Measurements from ENCODE around the gene DEXI.
"Not testable (repeated sequence)": the region's sequence is repeated elsewhere in the genome, so short reads cannot be mapped to it uniquely, and the experiment has no call there.

The DEXI gene

GRCh38 chr16:10978124-10978523 lies 35.9 kb upstream of the DEXI start:
- peaks cover 16% of the 10 kb centered on the region for H3K4me1 Mint-ChIP-seq
- H3K36me3 Mint-ChIP-seq = peaks cover 15% of the 10 kb centered on the region
- no peaks in the 10 kb centered on the region for H3K27me3 Mint-ChIP-seq
- DNase-seq (ENCODE audit: low spot score in 2 of 2) = no peak
- H3K27ac Mint-ChIP-seq = no peak overlapping the region
- H3K9me3 Mint-ChIP-seq = no peaks in the 10 kb centered on the region
- H3K4me3 Mint-ChIP-seq = no peak overlapping the region
- ATAC-seq (ENCODE audit: low read depth) = no peak

DNA sequence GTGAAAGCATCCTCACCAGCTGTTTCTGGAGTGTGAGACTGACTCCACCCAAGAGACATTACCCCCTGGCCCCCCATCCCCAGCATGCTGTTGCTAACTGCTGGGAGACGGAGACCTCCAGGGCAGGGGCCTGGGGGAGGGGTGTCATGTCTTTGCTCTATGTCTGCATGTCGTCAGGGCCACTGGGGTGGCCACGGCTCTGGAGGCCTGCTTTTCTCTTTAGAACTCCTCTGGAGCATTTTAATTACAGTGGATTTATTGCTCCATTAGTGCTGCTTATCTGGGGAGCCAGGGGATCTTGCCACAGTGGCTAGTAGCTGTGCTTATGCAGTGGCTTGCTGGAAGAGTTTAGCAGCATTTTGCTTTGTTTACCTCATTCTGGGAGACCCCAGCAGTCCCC lies 34.4 kb upstream of the DEXI start:
- Mint-ChIP-seq H3K4me1 (peaks cover 5% of the 10 kb centered on the region), H3K27me3 (no peaks in the 10 kb centered on the region), H3K9me3 (no peaks in the 10 kb centered on the region), H3K27ac (no peak overlapping the region), H3K36me3 (peaks cover 23% of the 10 kb centered on the region), H3K4me3 (no peak overlapping the region)
- ATAC-seq (ENCODE audit: low read depth) (no peak), DNase-seq (ENCODE audit: low spot score in 2 of 2) (no peak)

DNA sequence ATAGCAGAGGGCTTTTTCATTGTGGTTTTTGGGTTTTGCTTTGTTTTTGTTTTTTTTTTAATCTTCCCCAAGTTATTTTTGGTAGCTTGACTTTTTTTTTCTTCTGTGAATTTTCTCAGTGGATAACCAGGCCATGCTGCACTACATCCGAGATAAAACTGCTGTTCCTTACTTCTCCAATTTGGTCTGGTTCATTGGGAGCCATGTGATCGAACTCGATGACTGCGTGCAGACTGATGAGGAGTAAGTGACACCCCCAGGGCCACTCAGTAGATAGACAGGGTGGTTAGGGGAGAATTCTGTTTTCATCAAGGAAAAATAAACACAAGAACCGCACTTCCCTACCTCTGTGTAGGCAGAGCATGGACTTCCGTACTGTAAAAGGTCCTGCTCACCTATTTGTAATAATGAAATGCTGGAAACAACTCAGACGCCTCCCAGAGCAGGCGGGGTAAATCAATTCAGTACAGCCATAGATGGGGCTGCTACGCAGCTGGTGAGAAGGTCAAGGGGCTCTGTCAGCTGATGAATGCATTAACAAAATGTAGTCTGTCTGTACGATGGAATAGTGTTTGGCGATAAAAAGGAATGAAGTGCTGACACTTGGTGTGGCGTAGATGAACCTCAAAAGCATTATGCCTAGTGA lies 30.7 kb upstream of the DEXI start:
- no peak for ATAC-seq (ENCODE audit: low read depth)
- H3K9me3 Mint-ChIP-seq = no peaks in the 10 kb centered on the region
- H3K4me3 Mint-ChIP-seq = no peak overlapping the region

GRCh38 chr16:10972108-10972818 lies 30.0 kb upstream of the DEXI start:
- Mint-ChIP-seq H3K4me1 (peaks cover 2% of the 10 kb centered on the region), H3K27me3 (no peaks in the 10 kb centered on the region), H3K36me3 (peaks cover 28% of the 10 kb centered on the region), H3K27ac (no peak overlapping the region), H3K4me3 (no peak overlapping the region), H3K9me3 (no peaks in the 10 kb centered on the region)
- ATAC-seq (ENCODE audit: low read depth) = no peak
- no peak for DNase-seq (ENCODE audit: low spot score in 2 of 2)

More for the DNA sequence above, 30.7 kb upstream of the DEXI start:
- no peaks in the 10 kb centered on the region for H3K27me3 Mint-ChIP-seq
- peaks cover 2% of the 10 kb centered on the region for H3K4me1 Mint-ChIP-seq
- no peak for DNase-seq (ENCODE audit: low spot score in 2 of 2)
- no peak overlapping the region for H3K27ac Mint-ChIP-seq
- peaks cover 33% of the 10 kb centered on the region for H3K36me3 Mint-ChIP-seq

GRCh38 chr16:10971560-10971961 lies 29.3 kb upstream of the DEXI start:
- Mint-ChIP-seq H3K36me3 (peaks cover 29% of the 10 kb centered on the region), H3K9me3 (no peaks in the 10 kb centered on the region), H3K27ac (no peak overlapping the region), H3K27me3 (no peaks in the 10 kb centered on the region), H3K4me1 (peaks cover 2% of the 10 kb centered on the region), H3K4me3 (no peak overlapping the region)
- ATAC-seq (ENCODE audit: low read depth) (no peak), DNase-seq (ENCODE audit: low spot score in 2 of 2) (peak in 1 of 2 donors; percentile 22)

DNA sequence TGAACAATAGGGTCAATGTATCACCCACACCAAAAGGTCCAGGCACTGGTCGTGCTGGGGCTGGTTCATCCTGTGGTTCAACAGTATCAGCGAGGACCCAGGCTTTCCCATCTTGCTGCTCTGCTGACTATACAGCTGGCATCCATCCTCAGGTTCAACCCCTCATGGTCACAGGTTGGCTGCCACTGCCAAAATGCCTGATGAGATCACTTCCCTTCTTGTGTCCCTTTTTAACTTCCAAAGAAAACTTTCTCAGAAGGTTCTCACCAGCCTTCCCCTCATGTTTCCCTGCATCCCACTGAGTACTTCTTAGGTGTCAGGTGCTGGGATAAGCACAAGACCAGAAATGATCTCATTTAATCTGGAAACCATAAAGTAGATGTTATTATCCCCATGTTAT lies 27.8 kb upstream of the DEXI start:
- no peak for ATAC-seq (ENCODE audit: low read depth)
- Mint-ChIP-seq H3K4me1 (peaks cover 16% of the 10 kb centered on the region), H3K36me3 (peaks cover 35% of the 10 kb centered on the region)

GRCh38 chr16:10969615-10970014 lies 27.3 kb upstream of the DEXI start:
- Mint-ChIP-seq H3K36me3 (peaks cover 34% of the 10 kb centered on the region), H3K4me1 (peaks cover 21% of the 10 kb centered on the region), H3K27me3 (no peaks in the 10 kb centered on the region), H3K27ac (no peak overlapping the region), H3K4me3 (no peak overlapping the region), H3K9me3 (no peaks in the 10 kb centered on the region)
- no peak for ATAC-seq (ENCODE audit: low read depth)
- DNase-seq (ENCODE audit: low spot score in 2 of 2) = no peak

More for the DNA sequence above, 27.8 kb upstream of the DEXI start:
- H3K27me3 Mint-ChIP-seq = no peaks in the 10 kb centered on the region
- H3K4me3 Mint-ChIP-seq = no peak overlapping the region
- DNase-seq (ENCODE audit: low spot score in 2 of 2) = no peak
- H3K27ac Mint-ChIP-seq = peak overlapping the region; percentile 46
- H3K9me3 Mint-ChIP-seq = no peaks in the 10 kb centered on the region

- Mint-ChIP-seq H3K36me3 (peaks cover 31% of the 10 kb centered on the region), H3K9me3 (no peaks in the 10 kb centered on the region), H3K27ac (peak overlapping the region; percentile 95), H3K27me3 (no peaks in the 10 kb centered on the region), H3K4me1 (peaks cover 29% of the 10 kb centered on the region), H3K4me3 (no peak overlapping the region)
- no peak for ATAC-seq (ENCODE audit: low read depth)
- no peak for DNase-seq (ENCODE audit: low spot score in 2 of 2)
These were observed 26.2 kb upstream of the DEXI start for GRCh38 chr16:10968498-10968897.

GRCh38 chr16:10967986-10968385 lies 25.7 kb upstream of the DEXI start:
- Mint-ChIP-seq H3K27ac (peak overlapping the region; percentile 95), H3K9me3 (no peaks in the 10 kb centered on the region), H3K4me1 (peaks cover 29% of the 10 kb centered on the region), H3K36me3 (peaks cover 30% of the 10 kb centered on the region), H3K27me3 (no peaks in the 10 kb centered on the region), H3K4me3 (no peak overlapping the region)
- DNase-seq (ENCODE audit: low spot score in 2 of 2) (no peak), ATAC-seq (ENCODE audit: low read depth) (no peak)

DNA sequence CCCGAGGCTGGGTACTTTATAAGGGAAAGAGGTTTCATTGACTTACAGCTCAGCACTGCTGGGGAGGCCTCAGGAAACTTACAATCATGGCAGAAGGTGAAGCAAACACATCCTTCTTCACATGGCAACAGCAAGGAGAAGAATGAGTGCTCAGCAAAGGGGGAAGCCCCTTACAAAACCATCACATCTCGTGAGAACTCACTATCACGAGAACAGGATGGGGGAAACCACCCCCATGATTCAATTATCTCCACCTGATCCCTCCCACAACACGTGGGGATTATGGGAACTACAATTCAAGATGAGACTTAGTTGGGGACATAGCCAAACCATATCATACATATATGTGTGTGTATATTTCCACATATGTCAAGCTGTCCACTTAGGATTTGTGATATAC lies 24.3 kb upstream of the DEXI start:
- ATAC-seq (ENCODE audit: low read depth) (peak; percentile 5), DNase-seq (ENCODE audit: low spot score in 2 of 2) (peak in 1 of 2 donors; percentile 44)
- not testable (repeated sequence) for H3K4me3 Mint-ChIP-seq, H3K9me3 Mint-ChIP-seq, H3K27me3 Mint-ChIP-seq
- peaks cover 31% of the 10 kb centered on the region for H3K36me3 Mint-ChIP-seq
- H3K27ac Mint-ChIP-seq = peak overlapping the region; percentile 95
- peaks cover 27% of the 10 kb centered on the region for H3K4me1 Mint-ChIP-seq

GRCh38 chr16:10966129-10966528 lies 23.9 kb upstream of the DEXI start:
- peaks cover 27% of the 10 kb centered on the region for H3K4me1 Mint-ChIP-seq
- H3K27me3 Mint-ChIP-seq = no peaks in the 10 kb centered on the region
- DNase-seq (ENCODE audit: low spot score in 2 of 2) (no peak), ATAC-seq (ENCODE audit: low read depth) (no peak)
- H3K4me3 Mint-ChIP-seq = peak overlapping the region; percentile 18
- H3K9me3 Mint-ChIP-seq = no peaks in the 10 kb centered on the region
- H3K27ac Mint-ChIP-seq = peak overlapping the region; percentile 95
- peaks cover 34% of the 10 kb centered on the region for H3K36me3 Mint-ChIP-seq

DNA sequence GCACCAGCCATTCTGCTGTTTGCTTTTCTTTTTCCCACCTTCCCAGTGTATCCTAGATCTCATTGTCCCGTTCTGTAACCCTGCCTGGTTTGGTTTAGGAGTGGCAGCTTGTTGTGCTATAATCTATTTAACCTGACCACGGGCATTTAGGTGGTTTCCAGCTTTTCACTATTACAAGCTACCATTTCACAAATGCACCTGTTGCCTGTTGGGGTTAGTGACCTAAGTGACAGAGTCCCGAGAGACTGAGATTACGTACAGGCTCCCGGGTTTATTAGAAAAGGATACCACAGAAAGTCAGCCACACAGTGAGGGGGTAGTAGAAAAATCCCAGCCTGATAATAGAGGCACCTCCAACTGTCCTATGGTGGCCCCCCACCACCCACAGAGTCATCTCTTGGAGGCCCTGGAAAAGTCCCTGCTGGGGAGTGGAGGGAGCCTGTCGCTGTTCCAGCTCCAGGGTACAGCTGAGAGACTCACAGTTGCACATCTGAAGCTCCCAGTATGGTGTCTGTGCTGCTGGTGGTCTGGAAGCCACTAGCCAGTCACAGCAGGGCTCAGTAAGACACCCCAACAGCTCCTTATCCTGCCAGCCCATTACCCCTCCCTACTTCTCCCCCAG lies 23.3 kb upstream of the DEXI start:
- DNase-seq (ENCODE audit: low spot score in 2 of 2) = peak; percentile 47 to 64
- Mint-ChIP-seq H3K4me1 (peaks cover 27% of the 10 kb centered on the region), H3K4me3 (peak overlapping the region; percentile 61), H3K9me3 (no peaks in the 10 kb centered on the region), H3K36me3 (peaks cover 29% of the 10 kb centered on the region), H3K27ac (peak overlapping the region; percentile 95), H3K27me3 (no peaks in the 10 kb centered on the region)
- peak; percentile 83 for ATAC-seq (ENCODE audit: low read depth)

- DNase-seq (ENCODE audit: low spot score in 2 of 2) (no peak), ATAC-seq (ENCODE audit: low read depth) (peak; percentile 43)
- peak overlapping the region; percentile 95 for H3K27ac Mint-ChIP-seq
- peaks cover 30% of the 10 kb centered on the region for H3K36me3 Mint-ChIP-seq
- no peaks in the 10 kb centered on the region for H3K27me3 Mint-ChIP-seq
- peaks cover 30% of the 10 kb centered on the region for H3K4me1 Mint-ChIP-seq
- H3K4me3 Mint-ChIP-seq = peak overlapping the region; percentile 47
- no peaks in the 10 kb centered on the region for H3K9me3 Mint-ChIP-seq
These were observed 22.6 kb upstream of the DEXI start for GRCh38 chr16:10964891-10965326.
